ENCODE results near the gene MYH9. TPM values are rescaled to one million over a fixed set of nuclear protein-coding genes. Genes with fewer than 3 reads are reported as not detected.

MYH9 gene
- total RNA-seq, 4 donors from 2014 or later: 337 to 553 (median 433) TPM

DNA sequence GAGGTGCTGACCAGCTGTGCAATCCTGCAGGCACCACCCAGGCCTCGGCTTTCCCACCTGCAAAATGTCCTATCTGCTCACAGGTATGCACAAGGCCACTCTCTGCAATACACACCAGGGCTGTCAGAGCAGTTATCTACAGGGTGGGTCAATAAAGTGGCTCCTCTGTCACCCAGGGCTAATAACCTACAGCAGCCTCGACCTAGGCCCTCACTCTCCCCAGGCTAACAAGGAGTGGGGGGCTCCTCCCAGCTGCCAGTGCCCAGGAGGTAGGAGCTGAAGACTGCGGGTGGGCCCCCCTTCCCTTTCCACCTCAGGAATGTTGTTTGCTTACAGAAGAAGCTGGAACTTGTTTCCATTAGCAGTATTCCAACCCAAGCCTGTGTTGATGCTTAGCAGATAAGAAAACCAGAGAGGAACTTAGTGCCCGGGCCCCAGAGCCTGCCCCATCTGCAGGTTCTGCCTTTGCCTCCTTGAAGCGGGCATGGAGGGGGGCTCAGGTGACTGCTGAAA lies 26.8 kb downstream of the MYH9 start:
- H3K9me3 ChIP-seq: no peaks in the 10 kb centered on the region
- H3K27ac ChIP-seq: peak overlapping the region; percentile 42 to 100 (median 98)
- TF ChIP-seq, protein P1, sequence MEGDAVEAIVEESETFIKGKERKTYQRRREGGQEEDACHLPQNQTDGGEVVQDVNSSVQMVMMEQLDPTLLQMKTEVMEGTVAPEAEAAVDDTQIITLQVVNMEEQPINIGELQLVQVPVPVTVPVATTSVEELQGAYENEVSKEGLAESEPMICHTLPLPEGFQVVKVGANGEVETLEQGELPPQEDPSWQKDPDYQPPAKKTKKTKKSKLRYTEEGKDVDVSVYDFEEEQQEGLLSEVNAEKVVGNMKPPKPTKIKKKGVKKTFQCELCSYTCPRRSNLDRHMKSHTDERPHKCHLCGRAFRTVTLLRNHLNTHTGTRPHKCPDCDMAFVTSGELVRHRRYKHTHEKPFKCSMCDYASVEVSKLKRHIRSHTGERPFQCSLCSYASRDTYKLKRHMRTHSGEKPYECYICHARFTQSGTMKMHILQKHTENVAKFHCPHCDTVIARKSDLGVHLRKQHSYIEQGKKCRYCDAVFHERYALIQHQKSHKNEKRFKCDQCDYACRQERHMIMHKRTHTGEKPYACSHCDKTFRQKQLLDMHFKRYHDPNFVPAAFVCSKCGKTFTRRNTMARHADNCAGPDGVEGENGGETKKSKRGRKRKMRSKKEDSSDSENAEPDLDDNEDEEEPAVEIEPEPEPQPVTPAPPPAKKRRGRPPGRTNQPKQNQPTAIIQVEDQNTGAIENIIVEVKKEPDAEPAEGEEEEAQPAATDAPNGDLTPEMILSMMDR (IDR thresholded peaks at IDR 0.05): no peak
- TF ChIP-seq POLR2A (IDR thresholded peaks at IDR 0.05): no peak
- H3K4me1 ChIP-seq: peaks cover 38 to 99% (median 81%) of the 10 kb centered on the region in 4 donors
- peak overlapping the region in 1 of 4 donors; percentile 4 for H3K4me3 ChIP-seq
- H3K36me3 ChIP-seq: peaks cover 0 to 6% (median 0%) of the 10 kb centered on the region in 3 donors
- no peaks in the 10 kb centered on the region for H3K27me3 ChIP-seq
- no peak for DNase-seq

DNA sequence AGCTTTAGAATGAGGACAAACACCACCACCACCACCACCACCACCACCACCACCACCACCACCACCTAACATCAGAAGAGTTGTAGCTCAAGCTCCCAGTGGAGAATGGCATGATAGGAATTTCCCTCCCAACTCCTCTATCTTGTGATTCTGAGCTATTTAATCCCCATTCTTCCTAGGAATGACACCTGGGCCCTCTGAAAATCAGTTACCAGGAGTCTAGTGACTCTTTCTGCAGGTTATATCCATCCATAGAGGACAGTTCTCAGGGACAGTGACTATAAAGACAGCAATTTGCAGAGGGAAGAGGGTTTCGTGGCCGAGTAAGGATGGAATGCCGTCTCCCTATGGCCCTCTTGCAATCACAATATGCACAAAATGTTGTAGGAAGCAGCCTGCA lies 27.8 kb downstream of the MYH9 start:
- peaks cover 36 to 95% (median 80%) of the 10 kb centered on the region in 4 donors for H3K4me1 ChIP-seq
- no peak for DNase-seq
- peak overlapping the region in 3 of 4 donors; percentile 80 to 100 (median 99) for H3K27ac ChIP-seq
- H3K4me3 ChIP-seq: no peak overlapping the region
- no peaks in the 10 kb centered on the region for H3K9me3 ChIP-seq
- TF ChIP-seq, protein P1 (IDR thresholded peaks at IDR 0.05): no peak
- TF ChIP-seq POLR2A (IDR thresholded peaks at IDR 0.05): no peak
- no peaks in the 10 kb centered on the region for H3K27me3 ChIP-seq
- H3K36me3 ChIP-seq: peaks cover 0 to 6% (median 0%) of the 10 kb centered on the region in 3 donors

DNA sequence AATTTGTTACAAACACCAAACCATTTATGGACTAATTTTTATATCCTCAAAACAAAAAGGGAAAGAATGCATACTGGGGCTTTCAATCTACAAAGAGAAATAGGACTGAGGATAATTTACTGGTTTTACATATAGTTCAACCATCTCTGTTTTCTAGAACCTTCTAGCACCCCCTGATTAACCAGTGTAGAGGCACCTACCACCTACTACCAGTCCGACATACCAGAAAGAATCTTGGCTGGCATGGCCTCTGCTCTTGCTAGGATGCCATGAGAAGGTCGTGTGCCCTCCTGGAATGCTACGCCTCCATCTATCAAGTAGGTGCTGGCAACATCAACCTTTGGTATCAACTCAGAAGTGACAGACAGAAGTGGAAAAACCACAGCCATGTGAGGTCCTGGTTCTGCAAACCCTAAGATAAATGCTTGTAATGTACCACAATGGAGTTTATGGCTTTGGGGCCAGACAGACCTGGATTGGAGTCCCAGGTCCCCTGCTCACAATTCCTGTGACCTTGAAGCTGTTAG lies 28.2 kb downstream of the MYH9 start:
- H3K36me3 ChIP-seq: peaks cover 0 to 6% (median 0%) of the 10 kb centered on the region in 3 donors
- no peak for DNase-seq
- no peaks in the 10 kb centered on the region for H3K27me3 ChIP-seq
- H3K4me3 ChIP-seq: no peak overlapping the region
- peaks cover 32 to 92% (median 76%) of the 10 kb centered on the region in 4 donors for H3K4me1 ChIP-seq
- TF ChIP-seq, protein P1 (IDR thresholded peaks at IDR 0.05): no peak
- TF ChIP-seq POLR2A (IDR thresholded peaks at IDR 0.05): no peak
- H3K9me3 ChIP-seq: no peaks in the 10 kb centered on the region
- H3K27ac ChIP-seq: peak overlapping the region in 3 of 4 donors; percentile 80 to 100 (median 99)

DNA sequence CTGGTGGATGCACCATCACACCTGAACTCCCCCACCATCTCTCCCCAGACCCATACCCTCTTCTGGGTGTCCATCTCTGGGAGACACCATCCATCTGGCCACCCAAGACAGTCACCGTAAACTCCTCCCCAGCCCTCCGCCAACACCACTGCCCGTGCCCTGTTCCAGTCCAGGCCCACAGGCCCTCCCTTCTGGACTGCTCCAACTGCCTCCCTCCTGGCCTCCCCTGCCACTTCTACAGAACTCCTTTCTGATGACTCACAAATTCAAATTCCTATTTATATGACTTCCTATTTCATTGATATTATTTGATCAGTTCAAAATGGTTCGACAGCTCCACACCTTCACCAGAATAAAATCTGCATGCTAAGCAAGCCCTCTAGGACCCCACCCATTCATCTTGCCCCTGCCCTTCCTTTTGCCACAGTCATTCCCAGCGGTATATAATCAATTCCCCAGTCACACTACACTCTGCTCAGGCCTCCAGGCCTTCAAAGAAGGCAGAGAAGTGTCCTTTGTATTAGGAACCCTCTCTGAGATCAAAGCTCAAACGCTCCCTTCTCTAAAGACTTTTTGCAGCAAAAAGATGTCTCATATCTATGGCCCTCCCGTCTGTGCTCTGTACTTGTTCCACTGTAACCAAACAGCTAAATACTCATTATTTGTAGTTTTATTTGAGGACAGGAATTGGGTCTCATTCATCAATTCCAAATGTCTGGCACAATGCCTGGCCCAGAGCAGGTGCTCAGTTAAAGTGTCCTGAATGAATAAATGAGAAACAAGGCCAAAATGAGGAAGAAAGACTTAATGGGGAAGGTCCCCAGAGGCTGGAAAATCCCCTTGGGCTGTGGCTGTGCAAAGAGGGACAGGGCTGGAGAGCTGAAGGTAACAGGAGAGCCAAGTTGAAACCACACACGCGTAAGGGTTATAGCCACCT lies 29.0 kb downstream of the MYH9 start:
- Histone ChIP-seq H3K9me3 (no peaks in the 10 kb centered on the region), H3K27me3 (no peaks in the 10 kb centered on the region), H3K4me3 (no peak overlapping the region), H3K27ac (peak overlapping the region; percentile 63 to 100 (median 90)), H3K4me1 (peaks cover 25 to 92% (median 69%) of the 10 kb centered on the region in 4 donors), H3K36me3 (peaks cover 0 to 6% (median 0%) of the 10 kb centered on the region in 3 donors)
- no peak for DNase-seq
- TF ChIP-seq, protein P1 (IDR thresholded peaks at IDR 0.05): no peak
- no peak for TF ChIP-seq POLR2A (IDR thresholded peaks at IDR 0.05)

DNA sequence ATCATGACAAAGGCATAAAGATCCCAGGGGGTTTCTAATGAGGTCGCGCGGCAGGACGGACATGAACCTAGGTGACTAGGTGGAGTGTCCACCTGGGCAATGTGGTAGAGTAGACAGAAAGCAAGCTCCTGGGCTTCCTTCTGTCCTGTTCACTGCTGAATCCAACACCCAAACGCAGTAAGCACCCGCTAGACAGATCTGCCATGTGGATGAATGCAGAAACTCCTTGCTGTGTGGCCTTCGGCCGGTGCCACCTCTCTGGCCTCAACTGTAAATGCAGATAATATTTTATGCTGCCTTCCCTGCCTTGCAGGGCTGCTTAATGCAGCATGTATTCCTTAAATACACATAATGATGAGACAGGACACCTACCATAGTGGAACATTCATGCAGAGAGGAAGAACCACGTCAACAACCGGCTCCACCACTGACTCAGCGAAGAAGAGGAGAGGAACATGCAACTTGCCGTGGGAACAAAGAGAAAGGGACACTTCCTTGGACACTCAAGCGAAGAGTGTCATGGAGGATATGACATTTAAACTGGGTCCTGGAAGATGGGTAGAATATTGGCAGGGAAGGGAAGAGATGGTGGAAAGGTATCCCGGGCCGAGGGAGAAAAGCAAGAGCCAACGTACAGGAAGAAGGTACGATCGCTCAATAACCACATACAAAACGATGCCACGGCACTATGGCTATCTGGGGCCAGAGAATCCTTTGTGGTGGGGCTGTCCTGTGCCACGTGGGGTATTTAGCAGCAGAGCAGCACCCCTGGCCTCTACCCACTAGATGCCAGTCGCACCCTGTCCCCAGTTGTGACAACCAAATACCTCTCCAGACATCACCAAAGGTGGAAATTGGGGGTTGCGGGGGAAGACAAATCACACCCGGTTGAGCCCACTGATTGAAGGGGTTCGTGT lies 30.8 kb downstream of the MYH9 start:
- TF ChIP-seq, protein P1 (IDR thresholded peaks at IDR 0.05): no peak
- no peak for TF ChIP-seq POLR2A (IDR thresholded peaks at IDR 0.05)
- H3K9me3 ChIP-seq: no peaks in the 10 kb centered on the region

More for the DNA sequence above, 30.8 kb downstream of the MYH9 start:
- H3K27ac ChIP-seq: peak overlapping the region; percentile 63 to 100 (median 90)
- no peaks in the 10 kb centered on the region for H3K27me3 ChIP-seq
- DNase-seq: no peak
- H3K36me3 ChIP-seq: peaks cover 0 to 6% (median 0%) of the 10 kb centered on the region in 3 donors
- H3K4me3 ChIP-seq: peak overlapping the region in 2 of 4 donors; percentile 7
- peaks cover 19 to 92% (median 63%) of the 10 kb centered on the region in 4 donors for H3K4me1 ChIP-seq

Measured in Peyer's patch (tissue), 4 donors.